GM12872 (cell line): Measurements from ENCODE around the gene ABHD11.

Source experiments
- TF ChIP-seq, protein P1 (sequence below): IDR thresholded peaks from 3 replicates; pipeline ENCODE4 v1.5.1; 2011; ENCODE audit warnings: low read depth, mild to moderate bottlenecking, low read length, moderate library complexity; ENCODE audit not compliant: insufficient read depth

Gene ABHD11

DNA sequence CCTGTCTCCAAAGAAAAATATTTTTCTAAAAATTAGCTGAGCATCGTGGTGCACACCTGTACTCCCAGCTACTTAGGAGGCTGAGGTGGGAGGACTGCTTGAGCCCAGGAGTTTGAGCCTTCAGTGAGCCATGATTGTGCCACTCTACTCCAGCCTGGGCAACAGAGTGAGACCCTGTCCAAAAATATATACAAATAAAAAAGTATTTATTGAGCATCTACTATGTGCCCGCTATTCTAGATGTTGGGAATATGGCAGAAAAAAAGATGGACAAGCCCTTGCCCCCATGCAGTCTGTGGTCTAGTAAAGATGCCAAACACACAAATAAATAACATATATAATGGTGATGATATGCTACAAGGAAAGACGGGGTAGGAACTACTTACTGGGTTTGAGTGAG lies 14.8 kb downstream of the ABHD11 start:
- TF ChIP-seq, protein P1, sequence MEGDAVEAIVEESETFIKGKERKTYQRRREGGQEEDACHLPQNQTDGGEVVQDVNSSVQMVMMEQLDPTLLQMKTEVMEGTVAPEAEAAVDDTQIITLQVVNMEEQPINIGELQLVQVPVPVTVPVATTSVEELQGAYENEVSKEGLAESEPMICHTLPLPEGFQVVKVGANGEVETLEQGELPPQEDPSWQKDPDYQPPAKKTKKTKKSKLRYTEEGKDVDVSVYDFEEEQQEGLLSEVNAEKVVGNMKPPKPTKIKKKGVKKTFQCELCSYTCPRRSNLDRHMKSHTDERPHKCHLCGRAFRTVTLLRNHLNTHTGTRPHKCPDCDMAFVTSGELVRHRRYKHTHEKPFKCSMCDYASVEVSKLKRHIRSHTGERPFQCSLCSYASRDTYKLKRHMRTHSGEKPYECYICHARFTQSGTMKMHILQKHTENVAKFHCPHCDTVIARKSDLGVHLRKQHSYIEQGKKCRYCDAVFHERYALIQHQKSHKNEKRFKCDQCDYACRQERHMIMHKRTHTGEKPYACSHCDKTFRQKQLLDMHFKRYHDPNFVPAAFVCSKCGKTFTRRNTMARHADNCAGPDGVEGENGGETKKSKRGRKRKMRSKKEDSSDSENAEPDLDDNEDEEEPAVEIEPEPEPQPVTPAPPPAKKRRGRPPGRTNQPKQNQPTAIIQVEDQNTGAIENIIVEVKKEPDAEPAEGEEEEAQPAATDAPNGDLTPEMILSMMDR = no peak

DNA sequence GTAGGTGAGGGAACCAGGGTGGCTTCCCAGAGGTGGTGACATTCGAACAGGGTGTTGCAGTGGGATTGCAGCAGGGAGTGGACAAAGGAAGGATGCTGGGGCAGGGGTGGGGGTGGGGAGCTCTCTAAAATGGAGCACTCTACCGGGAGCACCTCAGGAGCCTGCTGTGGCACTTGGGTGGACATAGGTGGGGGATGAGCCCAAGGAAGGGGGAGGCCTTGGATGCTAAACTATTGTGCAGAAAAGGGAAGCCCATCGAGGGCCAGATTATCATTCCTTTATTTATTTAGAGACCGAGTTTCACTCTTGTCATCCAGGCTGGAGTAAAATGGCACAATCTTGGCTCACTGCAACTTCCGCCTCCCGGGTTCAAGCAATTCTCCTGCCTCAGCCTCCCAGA lies 15.8 kb downstream of the ABHD11 start:
- TF ChIP-seq, protein P1 = no peak

DNA sequence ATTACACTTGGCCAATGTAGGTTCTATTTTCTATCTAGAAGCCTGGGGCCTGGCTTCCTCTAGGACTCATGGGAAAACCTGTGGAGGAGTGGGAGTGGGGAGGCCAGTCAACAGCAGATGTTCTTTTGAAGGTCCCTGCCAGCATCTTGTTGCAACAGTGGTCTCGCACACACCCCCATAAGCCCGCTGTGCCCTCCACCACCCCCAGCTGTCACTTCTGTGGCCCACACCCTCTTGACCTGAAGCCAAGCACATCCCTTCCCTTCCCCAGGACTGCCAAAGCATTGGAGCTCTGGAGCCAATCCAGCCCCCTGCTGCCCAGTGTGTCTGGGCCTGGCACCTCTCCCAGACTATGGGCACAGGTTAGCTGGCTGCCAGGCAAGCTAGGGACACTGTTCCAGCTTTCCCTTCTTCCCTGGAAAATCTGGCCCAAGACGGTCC lies 17.2 kb downstream of the ABHD11 start:
- TF ChIP-seq, protein P1 = no peak

DNA sequence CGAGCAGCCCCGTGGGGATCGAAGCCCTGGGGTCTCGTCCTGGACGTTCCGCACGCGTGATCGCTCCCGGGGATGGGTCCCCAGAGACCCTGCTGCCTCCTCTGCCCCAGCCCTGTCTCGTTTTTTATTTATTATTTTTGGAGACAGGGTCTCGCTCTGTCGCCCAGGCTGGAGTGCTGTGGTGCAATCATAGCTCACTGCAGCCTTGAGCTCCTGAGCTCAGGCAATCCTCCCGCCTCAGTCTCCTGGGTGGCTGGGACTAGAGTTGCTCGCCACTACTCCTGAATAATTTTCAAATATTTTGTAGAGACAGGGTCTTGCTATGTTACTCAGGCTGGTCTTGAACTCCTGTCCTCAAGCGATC lies 18.8 kb downstream of the ABHD11 start:
- TF ChIP-seq, protein P1 = no peak

DNA sequence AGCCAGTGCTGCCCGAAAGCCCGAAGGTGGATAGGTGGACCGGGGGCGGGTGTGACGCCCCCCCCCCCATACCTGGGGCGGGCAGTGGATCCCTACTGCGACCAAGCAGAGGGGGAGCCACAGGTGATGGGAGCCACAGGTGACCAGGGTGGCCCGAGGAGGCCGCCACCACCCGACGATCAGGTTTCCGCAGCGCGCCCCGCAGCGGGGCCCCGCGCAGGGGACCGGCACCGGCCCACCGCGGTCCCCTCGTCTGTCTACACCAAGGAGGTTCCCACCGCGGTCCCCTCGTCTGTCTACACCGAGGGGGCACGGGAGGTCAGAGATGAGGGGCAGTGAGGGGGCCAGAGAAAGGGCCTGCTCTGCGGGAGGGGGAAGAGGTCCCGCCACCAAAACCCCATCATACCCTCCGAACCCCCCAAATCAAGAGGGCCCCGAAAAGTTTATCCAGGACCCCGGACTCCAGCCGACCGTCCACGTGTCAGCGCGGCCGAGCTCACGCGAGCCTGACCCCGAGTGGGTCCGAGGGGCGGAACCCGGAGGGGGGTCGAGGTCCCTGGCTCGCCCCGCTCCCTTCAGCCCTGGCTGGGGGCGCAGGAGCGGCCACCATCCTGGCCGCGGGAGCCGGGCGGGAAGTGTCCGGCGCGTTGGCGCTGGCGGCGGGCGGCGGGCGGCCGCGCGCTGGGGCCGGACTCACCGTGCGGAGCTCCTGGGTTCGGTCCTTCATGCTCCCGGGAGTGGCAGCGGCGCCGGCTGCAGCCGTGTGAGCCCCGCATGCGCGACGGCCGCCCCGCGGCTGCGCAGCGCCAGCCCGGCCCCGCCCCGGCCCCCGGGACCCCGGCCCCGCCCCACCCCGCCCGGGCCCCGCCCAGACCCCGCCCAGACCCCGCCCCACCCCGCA lies 19.4 kb downstream of the ABHD11 start, which contains the start of gene STX1A:
Gene STX1A, minus strand, starts transcription at position 765 of the 901 bp plus-strand sequence. Its CDS starts 38 bp downstream, at position 727.
- TF ChIP-seq, protein P1 = no peak

DNA sequence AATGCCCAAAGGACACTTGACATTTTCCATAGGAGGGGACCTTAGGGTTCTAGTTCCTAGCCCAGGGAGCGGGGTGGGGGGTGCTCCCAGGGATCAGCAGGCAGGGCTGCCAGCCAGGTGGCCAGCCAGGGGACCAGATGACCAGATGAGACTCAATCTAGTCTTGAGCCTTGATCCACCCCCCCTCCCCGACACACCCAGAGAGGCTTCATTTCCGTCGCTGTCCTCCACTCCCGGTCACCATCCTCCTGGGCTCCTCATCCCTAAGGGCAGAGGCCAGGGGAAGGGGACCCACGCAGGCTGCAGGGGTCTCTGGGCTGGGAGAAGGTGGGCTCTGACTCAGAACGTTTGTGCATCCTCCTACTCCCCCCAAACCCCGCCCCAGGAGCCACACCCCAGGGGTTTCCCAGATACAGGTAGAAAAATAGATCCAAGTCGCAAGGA lies 20.1 kb downstream of the ABHD11 start:
- TF ChIP-seq, protein P1 = no peak

DNA sequence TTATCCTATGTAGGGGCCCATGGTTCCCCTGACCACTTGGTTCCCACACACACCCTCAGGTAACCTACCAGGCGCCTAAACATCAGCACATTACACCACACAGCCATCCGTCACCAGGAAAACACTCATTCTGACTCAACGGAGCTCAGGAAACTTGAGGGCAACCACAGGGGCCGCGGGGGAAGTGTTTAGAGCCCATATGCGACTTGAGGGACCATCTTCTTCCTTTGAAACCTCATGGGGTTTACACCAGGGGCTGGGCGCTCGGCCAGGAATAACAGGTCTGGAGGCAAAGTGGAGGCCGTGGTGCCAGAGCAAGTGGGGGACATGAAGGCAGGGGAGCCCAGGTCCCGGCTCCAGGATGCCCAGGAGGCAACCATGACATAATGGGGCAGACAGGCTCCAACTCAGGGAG lies 20.6 kb downstream of the ABHD11 start:
- TF ChIP-seq, protein P1 = no peak
